IPS-NIHi11 (cell line): ENCODE measurements around the gene RSPH10B2.
"Not testable (repeated sequence)": the region's sequence is repeated elsewhere in the genome, so short reads cannot be mapped to it uniquely, and the experiment has no call there.

ENCODE experiments used
- DNase-seq: peaks from one replicate; pipeline ENCODE4 v3.0.0; 2012; ENCODE audit warnings: mixed read lengths, low spot score

Gene RSPH10B2

DNA sequence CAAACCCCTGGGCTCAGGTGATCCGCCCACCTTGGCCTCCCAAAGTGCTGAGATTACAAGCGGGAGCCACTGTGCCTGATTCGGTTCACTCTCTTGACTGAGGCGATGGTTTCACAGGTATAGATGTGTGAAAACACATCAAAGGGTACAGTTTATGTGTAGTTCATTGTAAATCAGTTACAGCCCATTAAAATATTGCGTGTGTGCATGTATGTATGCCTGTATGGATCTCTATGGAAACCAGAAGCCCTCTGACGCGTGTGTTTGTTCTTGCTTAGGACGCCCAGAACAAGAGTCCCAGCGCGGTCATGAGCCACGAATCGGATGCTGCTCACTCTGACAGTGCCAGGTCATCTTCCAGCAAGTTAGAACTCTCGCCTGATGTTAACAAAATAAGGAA lies 35.5 kb downstream of the RSPH10B2 start:
- DNase-seq, result not testable (repeated sequence)

DNA sequence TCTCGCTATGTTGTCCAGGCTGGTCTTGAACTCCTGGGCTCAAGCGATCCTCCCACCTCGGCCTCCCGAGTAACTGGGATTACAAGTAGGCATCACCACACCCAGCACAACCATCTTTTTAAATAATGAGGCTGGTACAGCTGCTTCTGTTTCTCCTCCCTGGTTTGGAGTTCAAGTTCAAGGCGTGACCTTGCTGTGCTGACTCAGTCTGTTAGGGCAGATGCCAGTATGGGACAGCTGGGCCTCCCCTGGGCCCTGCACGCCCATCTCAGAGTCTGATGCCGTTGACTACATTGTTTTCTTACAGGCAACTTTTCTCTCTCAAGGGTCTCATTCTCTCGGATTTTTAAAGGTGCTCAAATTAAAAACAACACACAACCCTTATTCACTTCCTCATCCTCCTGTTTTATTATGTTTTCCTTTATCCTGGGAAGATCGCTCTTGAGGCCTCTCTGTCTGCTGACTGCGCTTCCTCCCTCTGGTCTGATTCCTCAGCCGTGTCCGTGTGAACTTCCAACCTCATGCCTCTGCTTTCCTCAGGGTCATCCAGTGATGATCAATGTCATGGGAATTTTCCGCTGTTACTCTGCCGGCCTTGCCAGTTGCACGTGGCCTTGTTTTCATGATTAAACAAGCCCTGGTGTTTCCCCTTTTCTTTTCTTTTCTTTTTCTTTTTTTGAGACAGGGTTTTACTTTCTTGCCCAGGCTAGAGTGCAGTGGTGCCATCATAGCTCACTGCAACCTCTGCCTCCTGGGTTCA lies 38.4 kb downstream of the RSPH10B2 start:
- not testable (repeated sequence) for DNase-seq

- DNase-seq, result not testable (repeated sequence)
These were observed 40.4 kb downstream of the RSPH10B2 start for GRCh38 chr7:6794276-6794675.

GRCh38 chr7:6797218-6797617 lies 43.3 kb downstream of the RSPH10B2 start:
- not testable (repeated sequence) for DNase-seq

DNA sequence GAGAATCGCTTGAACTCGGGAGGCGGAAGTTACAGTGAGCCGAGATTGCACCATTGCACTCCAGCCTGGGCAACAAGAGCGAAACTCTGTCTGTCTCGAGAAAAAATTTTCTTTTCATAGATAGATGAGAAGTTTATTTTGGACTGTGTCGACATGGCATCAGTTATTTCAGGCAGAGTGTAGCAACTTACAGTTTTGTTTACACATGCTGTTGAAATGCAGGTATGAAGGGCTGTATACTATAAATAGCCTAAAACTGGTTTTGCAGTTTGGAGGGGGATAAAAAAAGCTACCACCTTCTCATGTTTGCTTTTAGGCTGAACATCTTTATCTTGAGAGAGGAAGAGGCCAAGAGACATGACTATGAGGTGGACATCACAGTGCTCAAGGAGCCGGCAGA lies 44.1 kb downstream of the RSPH10B2 start:
- DNase-seq, result not testable (repeated sequence)

- DNase-seq, result not testable (repeated sequence)
These were observed 46.0 kb downstream of the RSPH10B2 start for GRCh38 chr7:6799887-6800286.

DNA sequence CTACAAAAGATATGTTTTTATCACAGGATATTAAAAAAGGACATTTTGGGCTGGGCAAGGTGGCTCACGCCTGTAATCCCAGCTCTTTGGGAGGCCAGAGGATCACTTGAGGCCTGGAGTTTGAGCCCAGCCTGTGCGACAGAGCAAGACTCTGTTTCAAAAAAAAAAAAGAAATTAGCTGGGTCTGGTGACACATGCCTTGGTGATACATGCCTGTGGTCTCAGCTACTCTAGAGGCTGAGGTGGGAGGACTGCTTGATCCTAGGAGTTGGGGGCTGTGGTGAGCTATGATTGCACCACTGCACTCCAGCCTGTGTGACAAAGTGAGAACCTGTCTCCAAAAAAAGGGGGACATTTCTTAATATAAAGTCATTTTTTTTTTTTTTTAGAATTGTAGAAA lies 46.4 kb downstream of the RSPH10B2 start:
- not testable (repeated sequence) for DNase-seq

GRCh38 chr7:6807393-6807918 lies 53.6 kb downstream of the RSPH10B2 start:
- DNase-seq, result not testable (repeated sequence)

DNA sequence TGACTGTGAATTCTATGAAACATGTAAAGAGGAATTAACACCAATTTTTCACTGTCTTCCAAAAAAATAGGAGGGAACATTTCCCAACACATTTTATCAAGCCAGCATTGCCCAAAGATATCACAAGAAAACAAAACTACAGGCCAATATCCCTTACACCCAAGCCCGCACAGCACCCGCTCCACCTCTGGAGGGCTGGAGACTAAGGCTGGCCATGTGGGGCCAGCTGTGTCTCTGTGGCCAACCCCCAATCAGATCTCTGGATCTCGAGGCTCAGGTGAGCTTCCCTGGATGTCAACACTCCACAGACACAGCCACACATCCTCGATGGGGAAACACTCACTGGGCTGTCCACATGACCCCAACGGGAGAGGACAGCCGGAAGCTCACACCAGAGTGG lies 54.1 kb downstream of the RSPH10B2 start:
- not testable (repeated sequence) for DNase-seq

GRCh38 chr7:6813011-6813410 lies 59.1 kb downstream of the RSPH10B2 start:
- not testable (repeated sequence) for DNase-seq

DNA sequence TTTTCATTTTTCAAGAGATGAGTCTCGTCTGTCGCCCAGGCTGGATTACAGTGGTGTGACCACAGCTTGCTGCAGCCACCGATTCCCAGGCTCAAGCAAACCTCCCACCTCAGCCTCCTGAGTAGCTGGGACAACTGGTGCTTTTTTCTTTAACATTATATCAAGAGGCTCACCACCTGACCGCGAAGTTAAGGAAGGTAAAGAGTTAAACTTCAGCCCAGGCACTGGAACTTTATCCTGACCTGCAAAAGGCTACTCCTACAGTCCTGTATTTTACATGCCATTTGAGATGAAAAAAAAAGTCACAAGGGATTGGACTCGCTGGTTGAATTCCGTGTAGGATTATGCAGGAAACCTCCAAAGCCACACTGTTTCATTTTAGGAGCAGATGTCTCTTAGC lies 61.6 kb downstream of the RSPH10B2 start:
- not testable (repeated sequence) for DNase-seq

DNA sequence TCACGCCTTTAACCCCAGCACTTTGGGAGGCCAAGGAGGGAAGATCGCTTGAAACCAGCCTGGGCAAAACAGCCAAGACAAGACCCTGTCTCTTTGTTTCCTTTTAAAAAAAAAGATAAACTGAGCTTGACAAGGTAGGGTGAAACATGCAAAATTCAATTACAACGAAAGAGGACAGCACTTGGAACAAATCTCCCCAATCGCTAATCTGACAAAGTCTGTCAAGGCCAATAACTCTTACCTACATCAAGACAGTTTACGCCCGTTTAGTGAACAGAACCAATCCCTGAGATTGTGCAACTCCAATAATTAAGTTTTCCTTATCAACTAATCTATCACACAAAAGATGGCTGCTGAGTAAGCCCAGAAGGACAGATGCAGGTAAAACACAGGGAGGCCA lies 67.7 kb downstream of the RSPH10B2 start:
- DNase-seq, result not testable (repeated sequence)

DNA sequence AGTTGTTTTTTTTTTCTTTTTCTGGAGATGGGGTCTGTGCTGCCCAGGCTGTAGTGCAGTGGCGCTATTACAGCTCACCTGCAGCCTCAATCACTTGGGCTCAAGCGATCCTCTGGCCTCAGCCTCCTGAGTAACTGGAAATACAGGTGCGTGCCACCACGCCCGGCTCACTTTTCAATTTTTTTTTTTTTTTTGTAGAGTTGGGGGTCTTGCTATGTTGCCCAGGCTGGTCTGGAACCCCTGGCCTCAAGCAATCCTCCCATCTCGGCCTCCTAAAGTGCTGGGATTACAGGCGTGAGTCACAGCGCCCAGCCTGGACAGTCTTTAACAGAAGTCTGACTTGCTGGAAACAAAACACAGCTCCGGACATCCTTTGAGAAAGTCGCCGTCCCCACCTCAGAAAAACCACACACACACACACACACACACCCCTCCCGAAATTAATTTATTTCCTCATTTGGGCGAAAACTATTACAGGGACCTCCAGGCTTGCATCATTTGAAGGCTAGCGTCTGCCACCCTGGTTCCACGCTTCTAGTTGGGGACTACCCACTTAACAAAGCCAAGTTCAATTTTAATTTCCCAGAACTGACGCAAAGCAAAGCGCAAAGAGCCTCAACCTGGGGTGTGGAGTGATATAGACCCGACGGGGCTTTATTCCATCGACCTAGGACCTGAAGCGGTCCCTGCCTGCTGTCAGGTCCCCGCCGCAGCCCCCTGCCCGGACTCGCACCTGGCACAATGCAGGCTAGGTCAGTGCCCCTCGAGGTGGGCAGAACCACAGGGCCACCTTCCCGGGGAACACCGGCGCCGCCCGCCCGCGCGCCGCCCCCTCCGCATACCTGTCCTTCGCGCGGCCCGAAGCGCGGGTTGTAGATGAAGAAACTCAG lies 71.6 kb downstream of the RSPH10B2 start:
- not testable (repeated sequence) for DNase-seq

DNA sequence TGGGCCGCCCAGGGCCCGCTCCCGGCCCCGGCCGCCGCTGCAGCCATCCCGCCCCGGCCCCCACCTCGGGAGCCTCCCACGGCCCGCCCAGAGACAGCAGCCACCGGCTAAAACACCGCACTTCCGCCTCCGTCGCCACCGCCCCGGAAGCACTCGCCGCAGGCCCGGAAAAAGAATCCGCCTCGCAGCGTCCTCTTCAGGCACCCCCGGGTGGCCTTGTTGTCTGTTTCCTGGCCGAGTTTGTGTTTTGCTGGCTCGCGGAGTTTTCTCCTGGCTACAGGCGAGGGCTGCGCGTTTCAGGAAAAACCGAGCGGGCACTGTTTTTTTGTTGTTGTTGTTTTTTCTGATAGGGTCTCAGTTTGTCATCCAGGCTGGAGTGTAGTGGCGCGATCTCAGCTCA lies 72.2 kb downstream of the RSPH10B2 start, which contains the start of gene CCZ1B:
Gene CCZ1B, minus strand, starts transcription at position 125 of the 400 bp plus-strand sequence. Its CDS starts 78 bp downstream, at position 47.
- DNase-seq, result not testable (repeated sequence)

DNA sequence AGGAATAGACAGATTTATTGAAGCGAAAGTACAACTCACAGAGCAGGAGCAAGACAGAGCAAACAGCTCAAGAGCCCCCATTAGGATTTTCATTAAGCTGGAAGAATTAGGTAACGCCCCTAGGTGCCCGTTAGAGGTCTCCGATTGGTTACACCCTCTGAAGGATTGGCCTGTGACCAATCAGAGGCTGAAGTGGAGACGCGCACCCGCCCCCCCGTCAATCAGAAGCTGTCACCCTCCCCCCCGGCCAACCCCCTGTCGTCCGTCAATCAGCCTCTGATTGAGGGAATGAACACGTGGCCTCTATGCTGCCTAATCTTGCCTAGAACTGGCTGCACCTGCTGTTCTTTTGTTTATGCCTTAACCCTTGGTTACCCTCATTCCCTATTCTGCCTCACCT lies 73.3 kb downstream of the RSPH10B2 start:
- DNase-seq, result peak; percentile 71

DNA sequence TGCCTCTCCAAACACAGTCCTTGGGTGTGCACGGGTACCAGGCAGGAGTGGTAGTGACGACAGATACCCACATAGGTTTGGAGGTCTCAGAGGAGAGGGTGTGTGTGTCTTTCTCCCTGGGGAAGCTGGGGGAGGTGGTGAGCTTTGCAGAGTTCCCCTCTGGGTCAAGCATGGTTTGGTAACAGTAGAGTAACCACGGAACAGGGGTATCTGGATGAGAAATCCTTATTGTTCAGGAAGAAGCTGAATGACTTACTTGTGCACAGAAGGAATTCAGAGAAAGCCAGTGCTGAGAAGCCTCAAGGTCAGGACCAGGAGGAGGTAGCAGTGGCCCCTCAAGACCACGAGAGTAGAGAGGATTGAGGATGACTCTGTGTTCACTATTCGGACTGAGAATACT lies 75.7 kb downstream of the RSPH10B2 start:
- not testable (repeated sequence) for DNase-seq

DNA sequence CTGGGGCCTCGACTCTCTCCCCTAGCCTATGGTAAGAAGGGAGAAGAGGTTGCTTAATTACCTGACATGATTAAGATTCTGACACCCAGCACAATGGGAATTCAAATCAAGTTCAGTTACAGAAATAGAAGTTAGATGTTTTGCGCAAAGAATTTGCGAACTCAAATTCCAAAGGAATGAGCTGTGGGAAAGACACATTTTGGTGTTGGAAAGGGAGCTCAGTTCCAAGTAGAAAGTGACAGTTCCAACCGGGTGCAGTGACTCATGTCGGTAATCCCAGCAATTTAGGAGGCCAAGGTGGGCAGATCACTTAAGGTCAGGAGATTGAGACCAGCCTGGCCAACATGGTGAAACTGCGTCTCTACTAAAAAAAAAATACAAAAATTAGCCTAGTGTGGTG lies 76.1 kb downstream of the RSPH10B2 start:
- not testable (repeated sequence) for DNase-seq

- DNase-seq, result no peak
These were observed 77.3 kb downstream of the RSPH10B2 start for GRCh38 chr7:6831018-6831725.

GRCh38 chr7:6833636-6834035 lies 79.7 kb downstream of the RSPH10B2 start:
- DNase-seq, result no peak

DNA sequence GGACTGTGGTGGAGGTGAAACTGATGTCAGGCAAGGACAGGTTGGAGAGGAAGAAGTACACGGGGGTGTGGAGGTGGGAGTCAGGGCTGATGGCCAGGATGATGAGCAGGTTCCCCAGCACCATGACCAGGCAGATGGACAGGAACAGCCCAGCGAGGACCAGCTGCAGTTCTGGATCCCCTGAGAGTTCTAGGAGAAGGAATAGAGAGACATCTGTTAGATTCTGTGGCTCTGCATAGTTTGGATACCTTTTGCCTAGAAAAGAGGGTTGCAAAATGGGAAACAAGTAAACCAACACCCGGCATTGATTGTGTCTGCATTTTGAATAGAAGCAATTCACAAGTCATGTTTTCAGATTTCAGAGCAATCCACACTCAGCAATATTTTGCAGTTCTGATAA lies 81.6 kb downstream of the RSPH10B2 start:
- not testable (repeated sequence) for DNase-seq

DNA sequence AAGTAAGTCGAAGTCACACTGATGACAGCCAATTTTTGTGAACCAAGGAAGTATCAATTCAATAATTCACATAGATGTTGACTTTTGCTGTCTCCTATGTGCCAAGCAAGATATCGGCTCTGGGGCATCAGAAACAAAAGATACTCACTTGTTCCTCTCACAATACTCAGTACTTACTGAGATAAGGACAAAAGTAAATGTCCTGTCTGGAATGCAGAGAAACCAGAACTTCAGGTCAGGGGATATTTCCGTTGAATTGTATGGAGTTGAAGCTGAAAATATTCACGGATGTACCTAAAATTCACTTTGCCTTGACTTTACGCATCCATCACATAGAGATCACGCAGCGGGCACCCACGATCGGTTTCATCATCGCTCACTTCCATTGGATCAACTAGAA lies 83.2 kb downstream of the RSPH10B2 start:
- DNase-seq, result not testable (repeated sequence)
